Stomach (tissue), 9 donors: Measurements from ENCODE around the gene INS. TPM values are rescaled to one million over a fixed set of nuclear protein-coding genes. Genes with fewer than 3 reads are reported as not detected.

Source experiments
- DNase-seq, 2 donors: peaks; one replicate each; pipeline versions ENCODE4 v3.0.0 to v3.0.0-alpha.2; 2013 to 2019
- H3K27ac ChIP-seq, 5 donors: fragments of 200-600 bp in 4 of 5; sonication (generic) in 4 of 5; one replicate each; pipeline ENCODE4 v1.5.1; 2013 to 2019; ENCODE audit warnings: mild to moderate bottlenecking in 1 of 5, moderate library complexity in 1 of 5
- H3K27me3 ChIP-seq, 3 donors: fragments of 200-600 bp; sonication (generic); one replicate each; pipeline ENCODE4 v1.5.1; 2017 to 2019; ENCODE audit warnings: mixed run types in 1 of 3
- H3K36me3 ChIP-seq, 4 donors: fragments of 200-600 bp; sonication (generic); 1 replicate in 3 of 4; 2 replicates in 1 of 4; pipeline ENCODE4 v1.5.1; 2016 to 2019
- H3K4me1 ChIP-seq, 4 donors: fragments of 200-600 bp; sonication (generic); one replicate each; pipeline ENCODE4 v1.5.1; 2016 to 2019
- H3K4me3 ChIP-seq, 4 donors: fragments of 200-600 bp; sonication (generic) in 3 of 4; one replicate each; pipeline ENCODE4 v1.5.1; 2016 to 2019; ENCODE audit warnings: mild to moderate bottlenecking in 1 of 4
- H3K9me3 ChIP-seq, 4 donors: fragments of 200-600 bp; sonication (generic); one replicate each; pipeline ENCODE4 v1.5.1; 2016 to 2019
- EP300 ChIP-seq: sonication (generic); formaldehyde crosslinking; IDR thresholded peaks from one replicate; pipeline ENCODE4 v1.6.1; 2017; ENCODE audit warnings: antibody characterized with exemption
- POLR2A ChIP-seq, 4 donors: fragments of 450-650 bp; IDR thresholded peaks; one replicate each; pipeline ENCODE4 v1.6.1; 2016; ENCODE audit warnings: antibody characterized with exemption in 4 of 4, control low read depth in 2 of 4, mild to moderate bottlenecking in 1 of 4, moderate library complexity in 1 of 4
- POLR2AphosphoS5 ChIP-seq, 3 donors: sonication (generic); formaldehyde crosslinking; IDR thresholded peaks; one replicate each; pipeline ENCODE4 v1.6.1; 2016; ENCODE audit warnings: antibody characterized with exemption in 3 of 3
- WGBS, 5 donors: extraction: QIAGEN DNeasy Blood & Tissue Kit in 3 of 5; methylation state at CpG; one replicate each; pipeline versions ENCODE4 v1.1.5 to v1.1.7; 2013 to 2018; 5-methylcytosine and 5-hydroxymethylcytosine counted together
- intact Hi-C: fragments of 100-400 bp; cut with DNase I; formaldehyde crosslinking; loops from one replicate; pipeline ENCODE4 v1.15.1; 2023; ENCODE audit warnings: low total_unique reads
- polyA plus RNA-seq, 3 donors: library from polyadenylated mRNA; stranded (reverse); fragments of 200-250 nt; gene quantifications; one replicate each; pipeline ENCODE4 v1.2.3, GENCODE V29; 2013
- total RNA-seq, 5 donors: library from RNA; depleted of rRNA; stranded (reverse); fragments of >200 nt; gene quantifications; one replicate each; pipeline versions ENCODE4 v1.1.0 to v1.2.3, GENCODE V29; 2014 to 2016
- TF ChIP-seq, protein P1 (sequence below), 7 experiments: fragments of 450-650 bp in 4 of 7; fragments of 200-600 bp in 3 of 7; sonication (generic) in 3 of 7; IDR thresholded peaks; one replicate each; pipeline ENCODE4 v1.5.1; 2016 to 2019; ENCODE audit warnings: antibody characterized with exemption in 7 of 7, control low read depth in 2 of 7, mild to moderate bottlenecking in 1 of 7
- donor health status: healthy with polysubstance abuse.
- donor health status: Bipolar disorder and iron deficiency.
- donor health status: healthy.

INS gene
- total and polyA plus RNA-seq, 8 donors: 7.2 to 37.6 TPM; not detected in 6

DNA sequence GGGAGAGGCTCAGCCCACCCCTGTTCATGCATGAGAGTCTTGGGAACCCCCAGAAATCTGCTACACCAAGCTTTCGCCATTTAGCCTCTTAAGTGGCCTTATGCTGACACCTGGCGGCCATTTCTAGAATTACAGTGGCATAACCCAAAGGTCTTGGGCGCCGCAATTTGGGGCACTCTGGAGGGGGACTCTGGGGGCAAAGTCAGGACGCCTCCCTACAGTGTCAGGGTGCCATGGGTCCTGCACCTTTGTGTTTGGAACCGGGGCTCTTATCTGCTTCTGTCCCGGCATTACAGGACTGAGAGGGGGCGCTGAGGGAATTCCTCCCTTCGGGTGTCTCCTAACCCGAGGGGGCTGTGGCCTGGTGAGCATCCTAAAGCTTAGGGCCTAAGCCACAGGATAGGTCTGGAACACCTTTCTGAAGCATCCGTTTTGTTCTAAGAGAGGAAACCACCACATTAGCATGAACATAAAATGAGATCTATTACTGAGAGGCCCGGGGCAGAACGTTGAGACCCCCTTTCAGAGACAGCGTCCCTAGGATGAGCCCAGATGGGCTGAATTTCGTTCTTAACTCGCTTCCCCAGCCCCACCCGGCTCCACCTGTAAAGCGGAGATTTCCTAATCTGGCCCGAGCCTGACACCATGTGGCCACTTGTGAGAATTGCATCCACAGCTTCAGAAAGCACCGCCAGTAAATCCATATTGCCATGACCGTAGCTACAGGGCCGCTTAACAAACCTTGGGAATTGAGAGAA is 9.3 kb downstream of the INS start:
- DNase-seq: peak; percentile 87 to 93
- Histone ChIP-seq H3K4me3 (no peak overlapping the region), H3K27ac (peak overlapping the region in 1 of 5 donors; percentile 16), H3K27me3 (peaks cover 0 to 66% (median 37%) of the 10 kb centered on the region in 3 donors), H3K9me3 (no peaks in the 10 kb centered on the region), H3K36me3 (no peaks in the 10 kb centered on the region), H3K4me1 (peaks cover 4 to 8% (median 7%) of the 10 kb centered on the region in 4 donors)
- TF ChIP-seq, protein P1, sequence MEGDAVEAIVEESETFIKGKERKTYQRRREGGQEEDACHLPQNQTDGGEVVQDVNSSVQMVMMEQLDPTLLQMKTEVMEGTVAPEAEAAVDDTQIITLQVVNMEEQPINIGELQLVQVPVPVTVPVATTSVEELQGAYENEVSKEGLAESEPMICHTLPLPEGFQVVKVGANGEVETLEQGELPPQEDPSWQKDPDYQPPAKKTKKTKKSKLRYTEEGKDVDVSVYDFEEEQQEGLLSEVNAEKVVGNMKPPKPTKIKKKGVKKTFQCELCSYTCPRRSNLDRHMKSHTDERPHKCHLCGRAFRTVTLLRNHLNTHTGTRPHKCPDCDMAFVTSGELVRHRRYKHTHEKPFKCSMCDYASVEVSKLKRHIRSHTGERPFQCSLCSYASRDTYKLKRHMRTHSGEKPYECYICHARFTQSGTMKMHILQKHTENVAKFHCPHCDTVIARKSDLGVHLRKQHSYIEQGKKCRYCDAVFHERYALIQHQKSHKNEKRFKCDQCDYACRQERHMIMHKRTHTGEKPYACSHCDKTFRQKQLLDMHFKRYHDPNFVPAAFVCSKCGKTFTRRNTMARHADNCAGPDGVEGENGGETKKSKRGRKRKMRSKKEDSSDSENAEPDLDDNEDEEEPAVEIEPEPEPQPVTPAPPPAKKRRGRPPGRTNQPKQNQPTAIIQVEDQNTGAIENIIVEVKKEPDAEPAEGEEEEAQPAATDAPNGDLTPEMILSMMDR (IDR thresholded peaks at IDR 0.05): peak in 6 of 7 experiments; percentile 76 to 96 (median 82)
- TF ChIP-seq EP300: no peak
- intact Hi-C loops: loop anchor here (5.0 to 10.0 kb wide), 2 partner anchors 319 to 497 kb away; partner anchors contain the start of gene SYT8
- WGBS, 5 donors: 0 to 3% (median 2%) methylated on average over 18 to 22 of the region's 22 CpGs

DNA sequence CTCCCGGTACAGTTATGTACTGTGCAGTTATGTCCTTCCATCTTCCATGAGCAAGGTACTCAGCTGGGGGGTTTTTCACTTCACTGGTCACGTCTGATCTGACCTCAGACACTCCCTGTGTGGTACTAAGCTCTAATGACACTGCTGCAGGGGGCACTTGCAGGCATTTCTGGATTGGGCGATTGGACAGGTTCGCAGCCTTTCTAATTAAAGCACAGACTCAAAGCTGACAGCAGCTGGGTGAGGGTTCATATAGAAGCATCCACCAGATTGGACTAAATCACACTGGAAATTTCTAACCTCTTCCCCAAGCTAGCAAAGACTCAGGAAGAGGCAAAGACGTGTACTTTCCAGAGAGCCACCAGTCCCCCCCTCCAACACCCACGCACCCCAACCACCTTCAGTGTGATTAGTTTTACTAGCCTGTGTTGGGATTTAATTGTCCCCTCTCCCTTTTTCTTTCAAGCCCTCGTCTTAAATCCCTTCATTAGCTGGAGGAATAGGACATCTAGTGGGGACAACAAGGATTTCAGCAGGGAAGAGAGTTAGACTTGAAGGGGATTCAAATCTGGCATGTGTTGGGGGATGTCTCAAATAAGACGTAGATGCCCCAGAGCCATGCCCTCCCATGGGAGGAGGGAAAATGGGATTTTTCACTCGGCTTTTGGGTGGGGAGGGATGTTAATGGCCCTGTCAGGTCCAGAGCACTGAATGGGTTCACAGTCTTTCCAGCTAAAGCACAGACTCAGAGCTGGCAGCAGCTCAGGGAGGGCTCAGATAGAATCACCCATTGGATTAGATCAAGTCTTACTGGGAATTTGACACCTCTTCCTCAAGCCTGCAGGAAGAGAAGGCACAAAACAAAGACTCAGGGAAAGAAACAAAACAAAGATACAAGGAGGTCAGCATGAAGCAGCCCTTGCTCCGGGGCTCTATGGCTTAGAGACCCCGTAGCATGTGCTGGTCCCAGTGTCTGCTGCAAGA is 10.9 kb downstream of the INS start:
- intact Hi-C loops: loop anchor here (5.0 to 10.0 kb wide), 2 partner anchors 318 to 495 kb away; partner anchors contain the start of gene SYT8
- Histone ChIP-seq H3K27me3 (peaks cover 9 to 66% (median 52%) of the 10 kb centered on the region in 3 donors), H3K4me1 (peaks cover 4 to 8% (median 7%) of the 10 kb centered on the region in 4 donors), H3K4me3 (no peak overlapping the region), H3K27ac (no peak overlapping the region), H3K9me3 (no peaks in the 10 kb centered on the region), H3K36me3 (no peaks in the 10 kb centered on the region)
- WGBS, 5 donors: 19 to 30% (median 23%) methylated on average over 11 of the region's 11 CpGs
- peak in 1 of 2 donors; percentile 81 for DNase-seq
- TF ChIP-seq POLR2AphosphoS5 (IDR thresholded peaks at IDR 0.05) (no peak), POLR2A (IDR thresholded peaks at IDR 0.05) (no peak)
- TF ChIP-seq, protein P1 (IDR thresholded peaks at IDR 0.05): peak in 5 of 7 experiments; percentile 10 to 55 (median 19)

DNA sequence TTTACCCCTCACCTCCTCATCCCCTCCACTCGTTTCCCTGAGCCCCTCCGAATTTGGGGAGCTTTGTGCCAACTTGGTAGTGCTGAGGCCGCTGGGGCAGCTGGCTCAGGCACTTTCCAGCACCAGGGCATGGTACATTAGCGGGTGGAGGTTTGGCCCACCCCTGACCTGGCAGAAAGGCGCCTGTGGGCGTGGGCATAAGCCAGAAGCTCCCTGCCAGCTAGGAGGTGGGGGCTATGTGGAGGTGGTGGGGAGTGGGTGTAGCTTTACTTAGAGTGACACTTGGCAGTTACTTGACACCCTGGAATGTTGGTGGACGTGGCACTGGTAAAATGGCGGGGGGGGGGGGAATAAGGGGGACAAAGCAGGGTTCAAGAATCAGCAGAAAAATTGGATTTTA is 11.5 kb downstream of the INS start:
- intact Hi-C loops: no loop called here
- Histone ChIP-seq H3K9me3 (no peaks in the 10 kb centered on the region), H3K27ac (no peak overlapping the region), H3K4me3 (no peak overlapping the region), H3K36me3 (no peaks in the 10 kb centered on the region), H3K4me1 (peaks cover 4 to 10% (median 9%) of the 10 kb centered on the region in 4 donors), H3K27me3 (peaks cover 10 to 70% (median 59%) of the 10 kb centered on the region in 3 donors)
- WGBS, 5 donors: 23 to 44% (median 36%) methylated on average over 8 of the region's 8 CpGs
- DNase-seq: no peak
- TF ChIP-seq POLR2A (IDR thresholded peaks at IDR 0.05) (no peak), POLR2AphosphoS5 (IDR thresholded peaks at IDR 0.05) (no peak), EP300 (no peak)
- TF ChIP-seq, protein P1 (IDR thresholded peaks at IDR 0.05): no peak

DNA sequence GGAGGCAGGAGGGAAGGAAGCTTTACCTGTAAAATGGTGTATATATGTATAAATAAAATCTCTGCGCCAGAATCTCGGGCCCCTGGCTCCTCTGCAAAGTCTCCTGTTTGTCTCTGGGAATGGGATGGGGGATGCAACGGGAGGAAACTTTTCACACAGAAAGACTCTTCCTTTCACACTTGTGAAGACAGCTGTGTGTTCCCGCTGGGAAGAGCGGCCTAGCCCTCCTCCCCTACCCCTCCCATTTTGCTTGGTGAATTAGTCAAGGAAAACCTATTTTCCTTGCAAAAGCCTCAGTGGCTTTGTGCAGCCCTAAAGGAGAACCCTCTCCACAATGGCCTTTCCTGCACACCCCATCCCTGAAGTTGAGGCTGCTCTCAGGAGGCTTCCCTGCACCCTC is 12.4 kb downstream of the INS start:
- peaks cover 12 to 79% (median 68%) of the 10 kb centered on the region in 3 donors for H3K27me3 ChIP-seq
- intact Hi-C loops: no loop called here
- TF ChIP-seq, protein P1 (IDR thresholded peaks at IDR 0.05): no peak
- no peak for TF ChIP-seq POLR2A (IDR thresholded peaks at IDR 0.05)
- no peak for TF ChIP-seq POLR2AphosphoS5 (IDR thresholded peaks at IDR 0.05)
- no peak for TF ChIP-seq EP300

More for the DNA sequence above, 12.4 kb downstream of the INS start:
- H3K4me3 ChIP-seq: no peak overlapping the region
- H3K27ac ChIP-seq: no peak overlapping the region
- H3K9me3 ChIP-seq: no peaks in the 10 kb centered on the region
- WGBS, 5 donors: 54 to 66% (median 59%) methylated on average over 5 of the region's 5 CpGs
- H3K36me3 ChIP-seq: no peaks in the 10 kb centered on the region
- DNase-seq: no peak
- H3K4me1 ChIP-seq: peaks cover 10 to 19% (median 18%) of the 10 kb centered on the region in 4 donors
